Measurements from ENCODE around the gene HIRA.

The HIRA gene

DNA sequence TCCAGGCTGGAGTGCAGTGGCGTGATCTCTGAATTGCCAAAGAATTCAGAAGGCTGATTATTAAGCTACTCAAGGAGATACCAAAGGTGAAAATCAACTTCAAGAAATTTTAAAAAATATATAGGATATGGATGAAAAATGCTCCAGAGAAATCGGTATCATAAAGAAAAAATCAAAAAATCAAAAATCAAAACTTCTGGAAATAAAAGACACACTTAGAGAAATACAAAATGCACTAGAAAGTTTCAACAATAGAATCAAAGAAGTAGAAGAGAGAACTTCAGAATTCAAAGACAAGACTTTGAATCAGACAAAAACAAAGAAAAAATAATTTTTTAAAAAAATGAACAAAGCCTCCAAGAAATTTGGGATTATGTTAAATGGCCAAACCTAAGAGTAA lies 94.4 kb downstream of the HIRA start:
- TF ChIP-seq CEBPB (IDR thresholded peaks at IDR 0.05), result no peak
- no peak for TF ChIP-seq RAD21 (IDR thresholded peaks at IDR 0.05; ENCODE audit: low read depth)
- TF ChIP-seq, protein P1, sequence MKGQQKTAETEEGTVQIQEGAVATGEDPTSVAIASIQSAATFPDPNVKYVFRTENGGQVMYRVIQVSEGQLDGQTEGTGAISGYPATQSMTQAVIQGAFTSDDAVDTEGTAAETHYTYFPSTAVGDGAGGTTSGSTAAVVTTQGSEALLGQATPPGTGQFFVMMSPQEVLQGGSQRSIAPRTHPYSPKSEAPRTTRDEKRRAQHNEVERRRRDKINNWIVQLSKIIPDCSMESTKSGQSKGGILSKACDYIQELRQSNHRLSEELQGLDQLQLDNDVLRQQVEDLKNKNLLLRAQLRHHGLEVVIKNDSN (IDR thresholded peaks at IDR 0.05), result no peak
- no peak for TF ChIP-seq TAF1 (IDR thresholded peaks at IDR 0.05; ENCODE audit: low read depth)
- TF ChIP-seq FOXM1 (IDR thresholded peaks at IDR 0.05; ENCODE audit: borderline replicate concordance, low read depth), result no peak
- TF ChIP-seq EGR1 (IDR thresholded peaks at IDR 0.05), result no peak
- TF ChIP-seq, protein P2, sequence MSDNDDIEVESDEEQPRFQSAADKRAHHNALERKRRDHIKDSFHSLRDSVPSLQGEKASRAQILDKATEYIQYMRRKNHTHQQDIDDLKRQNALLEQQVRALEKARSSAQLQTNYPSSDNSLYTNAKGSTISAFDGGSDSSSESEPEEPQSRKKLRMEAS (IDR thresholded peaks at IDR 0.05), result no peak
- TF ChIP-seq, protein P3, sequence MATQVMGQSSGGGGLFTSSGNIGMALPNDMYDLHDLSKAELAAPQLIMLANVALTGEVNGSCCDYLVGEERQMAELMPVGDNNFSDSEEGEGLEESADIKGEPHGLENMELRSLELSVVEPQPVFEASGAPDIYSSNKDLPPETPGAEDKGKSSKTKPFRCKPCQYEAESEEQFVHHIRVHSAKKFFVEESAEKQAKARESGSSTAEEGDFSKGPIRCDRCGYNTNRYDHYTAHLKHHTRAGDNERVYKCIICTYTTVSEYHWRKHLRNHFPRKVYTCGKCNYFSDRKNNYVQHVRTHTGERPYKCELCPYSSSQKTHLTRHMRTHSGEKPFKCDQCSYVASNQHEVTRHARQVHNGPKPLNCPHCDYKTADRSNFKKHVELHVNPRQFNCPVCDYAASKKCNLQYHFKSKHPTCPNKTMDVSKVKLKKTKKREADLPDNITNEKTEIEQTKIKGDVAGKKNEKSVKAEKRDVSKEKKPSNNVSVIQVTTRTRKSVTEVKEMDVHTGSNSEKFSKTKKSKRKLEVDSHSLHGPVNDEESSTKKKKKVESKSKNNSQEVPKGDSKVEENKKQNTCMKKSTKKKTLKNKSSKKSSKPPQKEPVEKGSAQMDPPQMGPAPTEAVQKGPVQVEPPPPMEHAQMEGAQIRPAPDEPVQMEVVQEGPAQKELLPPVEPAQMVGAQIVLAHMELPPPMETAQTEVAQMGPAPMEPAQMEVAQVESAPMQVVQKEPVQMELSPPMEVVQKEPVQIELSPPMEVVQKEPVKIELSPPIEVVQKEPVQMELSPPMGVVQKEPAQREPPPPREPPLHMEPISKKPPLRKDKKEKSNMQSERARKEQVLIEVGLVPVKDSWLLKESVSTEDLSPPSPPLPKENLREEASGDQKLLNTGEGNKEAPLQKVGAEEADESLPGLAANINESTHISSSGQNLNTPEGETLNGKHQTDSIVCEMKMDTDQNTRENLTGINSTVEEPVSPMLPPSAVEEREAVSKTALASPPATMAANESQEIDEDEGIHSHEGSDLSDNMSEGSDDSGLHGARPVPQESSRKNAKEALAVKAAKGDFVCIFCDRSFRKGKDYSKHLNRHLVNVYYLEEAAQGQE (IDR thresholded peaks at IDR 0.05; ENCODE audit: low read depth), result no peak
- no peak for TF ChIP-seq ZBTB7A (IDR thresholded peaks at IDR 0.05; ENCODE audit: low read depth)
- TF ChIP-seq TCF12 (IDR thresholded peaks at IDR 0.05; ENCODE audit: low read depth), result no peak
- no peak for TF ChIP-seq CREB1 (IDR thresholded peaks at IDR 0.05; ENCODE audit: low read depth)

DNA sequence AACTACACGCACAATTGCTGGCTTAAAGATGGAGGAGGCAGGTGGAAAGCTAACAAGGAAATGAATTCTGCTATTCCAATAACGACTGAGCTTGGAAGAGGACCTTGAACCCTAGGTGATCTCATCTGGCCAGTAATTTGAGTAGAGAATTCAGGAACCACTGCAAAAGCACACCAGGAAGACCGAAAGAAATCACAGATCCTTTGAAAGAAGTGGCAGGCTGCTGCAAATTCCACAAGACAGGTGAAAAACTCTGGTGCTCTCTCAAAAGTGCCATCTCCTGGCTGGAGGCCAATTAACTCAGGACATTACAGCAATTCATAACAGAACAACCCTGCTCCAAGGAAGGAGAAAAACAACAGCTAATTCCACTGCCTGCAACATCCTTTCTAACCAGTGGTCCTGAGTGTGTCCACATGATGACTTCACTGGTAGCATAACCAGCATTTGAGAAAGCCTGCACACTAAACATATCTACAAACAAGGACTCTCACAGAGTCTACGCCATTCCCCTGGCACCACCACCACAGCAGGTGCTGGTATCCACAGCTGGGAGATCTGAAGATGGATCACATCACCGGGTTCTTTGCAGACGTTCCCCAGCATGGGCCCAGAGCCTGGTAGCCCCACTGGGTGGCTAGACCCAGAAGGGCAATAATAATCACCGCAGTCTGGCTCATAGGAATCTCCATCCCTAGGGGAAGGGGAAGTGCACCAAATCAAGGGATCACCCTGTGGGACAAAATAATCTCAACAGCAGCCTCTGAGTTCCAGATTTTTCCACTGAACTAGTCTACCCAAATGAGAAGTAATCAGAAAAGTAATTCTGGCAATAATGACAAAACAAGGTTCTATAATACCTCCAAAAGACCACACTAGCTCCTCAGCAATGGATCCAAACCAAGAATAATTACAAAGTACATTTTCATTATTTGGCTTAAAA lies 95.1 kb downstream of the HIRA start:
- TF ChIP-seq TCF12 (IDR thresholded peaks at IDR 0.05; ENCODE audit: low read depth) (no peak), CEBPB (IDR thresholded peaks at IDR 0.05) (no peak), RAD21 (IDR thresholded peaks at IDR 0.05; ENCODE audit: low read depth) (no peak), FOXM1 (IDR thresholded peaks at IDR 0.05; ENCODE audit: borderline replicate concordance, low read depth) (no peak), CREB1 (IDR thresholded peaks at IDR 0.05; ENCODE audit: low read depth) (no peak), TAF1 (IDR thresholded peaks at IDR 0.05; ENCODE audit: low read depth) (no peak), EGR1 (IDR thresholded peaks at IDR 0.05) (no peak), YY1 (IDR thresholded peaks at IDR 0.05; ENCODE audit: low read depth) (no peak), EP300 (IDR thresholded peaks at IDR 0.05; ENCODE audit: borderline replicate concordance) (no peak), ZBTB7A (IDR thresholded peaks at IDR 0.05; ENCODE audit: low read depth) (no peak), NFIC (IDR thresholded peaks at IDR 0.05) (no peak), TEAD4 (IDR thresholded peaks at IDR 0.05) (no peak)
- TF ChIP-seq, protein P1 (IDR thresholded peaks at IDR 0.05), result no peak
- TF ChIP-seq, protein P3 (IDR thresholded peaks at IDR 0.05; ENCODE audit: low read depth), result no peak
- TF ChIP-seq, protein P2 (IDR thresholded peaks at IDR 0.05), result no peak

DNA sequence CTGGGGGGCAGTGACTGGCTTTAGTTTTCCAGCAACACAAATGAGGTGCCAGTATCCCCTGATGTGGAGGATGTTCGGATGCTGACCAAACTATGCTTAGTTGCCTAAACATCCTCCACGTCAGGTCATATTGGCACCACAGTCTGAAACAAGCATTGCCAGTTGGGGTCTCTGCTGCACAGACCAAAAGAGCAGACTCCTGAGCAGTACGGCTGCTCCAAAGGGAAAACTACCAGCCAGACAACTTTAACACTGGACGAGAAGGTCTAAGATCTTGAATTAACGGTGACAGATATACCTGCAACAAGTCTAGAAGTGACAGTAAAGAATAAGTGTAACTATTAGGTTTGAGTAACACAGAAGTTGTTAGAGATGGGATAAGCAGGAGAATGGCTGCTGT lies 99.6 kb downstream of the HIRA start:
- TF ChIP-seq NFIC (IDR thresholded peaks at IDR 0.05) (no peak), CEBPB (IDR thresholded peaks at IDR 0.05) (no peak), YY1 (IDR thresholded peaks at IDR 0.05; ENCODE audit: low read depth) (no peak), EGR1 (IDR thresholded peaks at IDR 0.05) (no peak), RAD21 (IDR thresholded peaks at IDR 0.05; ENCODE audit: low read depth) (no peak), CREB1 (IDR thresholded peaks at IDR 0.05; ENCODE audit: low read depth) (no peak), ZBTB7A (IDR thresholded peaks at IDR 0.05; ENCODE audit: low read depth) (no peak), FOXM1 (IDR thresholded peaks at IDR 0.05; ENCODE audit: borderline replicate concordance, low read depth) (no peak), TCF12 (IDR thresholded peaks at IDR 0.05; ENCODE audit: low read depth) (no peak), EP300 (IDR thresholded peaks at IDR 0.05; ENCODE audit: borderline replicate concordance) (no peak)
- TF ChIP-seq, protein P1 (IDR thresholded peaks at IDR 0.05), result no peak

DNA sequence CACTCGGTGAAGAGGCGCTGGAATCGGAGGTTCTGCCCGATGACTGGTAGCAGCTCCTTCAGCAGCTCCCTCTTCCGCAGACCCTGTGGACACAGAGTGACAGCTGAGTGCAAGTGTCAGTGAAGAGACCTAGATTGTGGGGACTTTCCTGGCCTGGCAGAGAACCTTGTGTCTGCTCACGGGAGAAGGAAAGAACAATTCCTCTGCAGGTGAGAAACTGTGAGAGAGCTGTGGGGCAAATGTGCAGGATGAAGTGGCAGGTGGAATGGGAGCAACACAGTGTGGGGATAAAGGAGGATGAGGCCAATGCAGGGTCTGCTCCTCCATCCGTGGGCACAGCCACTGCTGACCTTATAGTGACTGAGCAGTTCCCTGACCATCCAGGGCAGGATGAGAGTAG lies 100.1 kb downstream of the HIRA start:
- TF ChIP-seq TEAD4 (IDR thresholded peaks at IDR 0.05) (no peak), CEBPB (IDR thresholded peaks at IDR 0.05) (no peak)

DNA sequence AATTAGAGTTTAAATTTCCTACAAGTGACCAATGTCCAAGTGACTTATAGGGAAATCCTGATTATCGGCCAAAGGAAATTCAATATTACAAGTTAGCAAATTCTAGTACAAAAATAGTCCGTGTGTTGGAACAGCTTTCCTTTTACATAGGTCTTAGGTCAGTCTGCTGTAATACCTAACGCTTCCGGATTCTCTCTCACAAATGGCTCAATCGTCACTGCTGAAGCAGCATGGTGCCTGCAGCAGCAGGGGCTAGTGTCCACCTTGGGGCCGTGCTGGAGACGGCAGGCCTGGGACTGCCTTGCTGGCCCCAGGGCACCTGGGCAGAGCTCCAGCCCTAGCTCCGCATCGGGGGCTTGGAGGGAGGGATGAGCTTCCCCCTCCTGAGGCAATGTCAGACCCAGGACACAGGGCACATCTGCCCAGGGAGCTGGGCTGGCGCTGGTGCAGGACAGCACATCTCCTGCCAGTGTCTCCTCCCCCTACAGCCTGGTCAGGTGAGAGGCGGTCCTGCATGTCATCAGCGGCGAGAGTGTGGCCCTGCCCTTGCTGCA lies 100.6 kb downstream of the HIRA start:
- TF ChIP-seq TEAD4 (IDR thresholded peaks at IDR 0.05) (no peak), CREB1 (IDR thresholded peaks at IDR 0.05; ENCODE audit: low read depth) (no peak), TCF12 (IDR thresholded peaks at IDR 0.05; ENCODE audit: low read depth) (no peak), EP300 (IDR thresholded peaks at IDR 0.05; ENCODE audit: borderline replicate concordance) (no peak), RAD21 (IDR thresholded peaks at IDR 0.05; ENCODE audit: low read depth) (no peak), NFIC (IDR thresholded peaks at IDR 0.05) (no peak), FOXM1 (IDR thresholded peaks at IDR 0.05; ENCODE audit: borderline replicate concordance, low read depth) (no peak), YY1 (IDR thresholded peaks at IDR 0.05; ENCODE audit: low read depth) (no peak), ZBTB7A (IDR thresholded peaks at IDR 0.05; ENCODE audit: low read depth) (no peak), EGR1 (IDR thresholded peaks at IDR 0.05) (no peak), CEBPB (IDR thresholded peaks at IDR 0.05) (no peak), TAF1 (IDR thresholded peaks at IDR 0.05; ENCODE audit: low read depth) (no peak)
- TF ChIP-seq, protein P1 (IDR thresholded peaks at IDR 0.05), result no peak
- TF ChIP-seq, protein P2 (IDR thresholded peaks at IDR 0.05), result no peak
- TF ChIP-seq, protein P3 (IDR thresholded peaks at IDR 0.05; ENCODE audit: low read depth), result no peak

Measured in Ishikawa (cell line).